Globus pallidus (tissue), 1 donor: ENCODE data around the gene TBL2.
"Not testable (repeated sequence)": the region's sequence is repeated elsewhere in the genome, so short reads cannot be mapped to it uniquely, and the experiment has no call there.

Experiments used
- DNase-seq: peaks from one replicate; pipeline ENCODE4 v3.0.0-alpha.2; 2015; ENCODE audit warnings: low spot score

The TBL2 gene

GRCh38 chr7:73567846-73568685, 10.3 kb downstream of the TBL2 start:
- DNase-seq = no peak

GRCh38 chr7:73567140-73567539, 11.2 kb downstream of the TBL2 start:
- DNase-seq = no peak

GRCh38 chr7:73566431-73566830, 11.9 kb downstream of the TBL2 start:
- not testable (repeated sequence) for DNase-seq

- no peak for DNase-seq
Measured at GRCh38 chr7:73565675-73566340, 12.6 kb downstream of the TBL2 start.

- DNase-seq = no peak
Measured at GRCh38 chr7:73560109-73560835, 18.1 kb downstream of the TBL2 start.

- DNase-seq = peak; percentile 69
Measured at GRCh38 chr7:73557397-73558257, 20.8 kb downstream of the TBL2 start, which contains the start of gene BCL7B. TSS of gene BCL7B (minus strand) at chr7:73557690. CDS start at chr7:73557578, 112 bp downstream.

GRCh38 chr7:73557108-73557396, 21.3 kb downstream of the TBL2 start:
- DNase-seq = peak; percentile 93

GRCh38 chr7:73556208-73557107, 21.9 kb downstream of the TBL2 start:
- DNase-seq = no peak

GRCh38 chr7:73555411-73555982, 22.9 kb downstream of the TBL2 start:
- no peak for DNase-seq

GRCh38 chr7:73550093-73550492, 28.3 kb downstream of the TBL2 start:
- DNase-seq = not testable (repeated sequence)

- DNase-seq = no peak
Measured at GRCh38 chr7:73549176-73549575, 29.2 kb downstream of the TBL2 start.

- DNase-seq = no peak
Measured at GRCh38 chr7:73547841-73548240, 30.5 kb downstream of the TBL2 start.

- DNase-seq = no peak
Measured at GRCh38 chr7:73544678-73545077, 33.7 kb downstream of the TBL2 start.

- no peak for DNase-seq
Measured at GRCh38 chr7:73541722-73542121, 36.7 kb downstream of the TBL2 start.

- DNase-seq = no peak
Measured at GRCh38 chr7:73539709-73540108, 38.7 kb downstream of the TBL2 start.

- not testable (repeated sequence) for DNase-seq
Measured at GRCh38 chr7:73538510-73538909, 39.9 kb downstream of the TBL2 start.

GRCh38 chr7:73537051-73537450, 41.3 kb downstream of the TBL2 start:
- no peak for DNase-seq

GRCh38 chr7:73536479-73536878, 41.9 kb downstream of the TBL2 start:
- DNase-seq = no peak

- not testable (repeated sequence) for DNase-seq
Measured at GRCh38 chr7:73535918-73536317, 42.5 kb downstream of the TBL2 start.

GRCh38 chr7:73533742-73534141, 44.6 kb downstream of the TBL2 start:
- DNase-seq = no peak
